Right hindlimb (tissue), 1 donor: ENCODE data around the gene RMDN2.
"Not testable (repeated sequence)": the region's sequence is repeated elsewhere in the genome, so short reads cannot be mapped to it uniquely, and the experiment has no call there.

Source experiments
- DNase-seq: peaks from one replicate; pipeline ENCODE4 v3.0.0-alpha.2; 2018

RMDN2 gene

GRCh38 chr2:37898448-37898847, 26.6 kb upstream of the RMDN2 start:
- DNase-seq = no peak

DNA sequence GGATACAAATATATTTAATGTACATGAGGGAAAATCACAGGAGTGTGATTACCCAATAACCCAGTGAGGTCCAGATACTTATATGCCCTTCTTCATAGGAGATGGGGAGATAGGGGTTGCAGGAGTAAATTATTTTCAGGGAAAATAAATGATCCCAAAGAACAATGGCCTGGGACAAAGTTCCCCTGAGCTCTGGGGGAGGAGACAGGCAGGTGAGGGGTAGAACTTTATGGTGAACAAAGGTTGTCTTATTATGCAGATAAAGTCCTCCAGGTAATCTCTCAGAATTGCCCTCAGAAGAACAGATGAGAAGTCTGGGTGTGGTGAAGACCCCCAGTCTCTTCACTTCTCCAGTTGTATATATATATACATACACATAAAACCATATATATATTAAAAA, 22.1 kb upstream of the RMDN2 start:
- DNase-seq = no peak

- DNase-seq = no peak
Measured at GRCh38 chr2:37904425-37904824, 20.7 kb upstream of the RMDN2 start.

GRCh38 chr2:37904993-37905392, 20.1 kb upstream of the RMDN2 start:
- DNase-seq = no peak

- DNase-seq = no peak
Measured at GRCh38 chr2:37906131-37906530, 19.0 kb upstream of the RMDN2 start.

DNA sequence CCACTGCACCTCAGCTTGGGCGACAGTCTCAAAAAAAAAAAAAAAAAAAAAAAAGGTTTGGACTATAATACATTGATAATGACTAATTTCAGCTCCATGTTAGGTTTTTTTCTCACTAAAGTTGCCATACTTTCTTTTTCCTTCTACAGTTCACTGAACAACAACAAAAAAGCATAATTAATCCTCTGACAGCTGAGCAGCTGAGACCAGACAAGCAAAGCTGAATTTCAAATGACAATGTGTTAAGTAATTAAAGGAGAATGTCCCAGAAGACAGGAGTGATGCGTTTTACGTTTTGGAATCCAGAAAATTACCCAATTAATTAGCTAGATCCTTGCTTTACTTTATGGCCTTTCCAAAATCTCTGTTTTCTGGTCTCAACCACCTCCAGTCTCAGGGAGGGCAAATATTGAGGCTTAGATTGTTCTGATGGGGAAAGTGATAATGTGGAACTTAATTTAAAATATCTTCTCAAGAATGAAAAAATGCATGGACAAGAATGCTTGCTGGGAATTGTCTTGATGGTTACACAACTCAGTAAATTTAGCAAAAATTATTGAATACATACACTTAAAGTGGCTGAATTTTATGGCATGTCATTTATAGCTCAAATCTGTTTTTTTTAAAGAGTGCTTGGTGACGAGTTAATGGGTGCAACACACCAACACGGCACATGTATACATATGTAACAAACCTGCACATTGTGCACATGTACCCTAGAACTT, 17.4 kb upstream of the RMDN2 start:
- DNase-seq = no peak

GRCh38 chr2:37911296-37911873, 13.7 kb upstream of the RMDN2 start:
- no peak for DNase-seq

GRCh38 chr2:37912056-37912455, 13.0 kb upstream of the RMDN2 start:
- no peak for DNase-seq

DNA sequence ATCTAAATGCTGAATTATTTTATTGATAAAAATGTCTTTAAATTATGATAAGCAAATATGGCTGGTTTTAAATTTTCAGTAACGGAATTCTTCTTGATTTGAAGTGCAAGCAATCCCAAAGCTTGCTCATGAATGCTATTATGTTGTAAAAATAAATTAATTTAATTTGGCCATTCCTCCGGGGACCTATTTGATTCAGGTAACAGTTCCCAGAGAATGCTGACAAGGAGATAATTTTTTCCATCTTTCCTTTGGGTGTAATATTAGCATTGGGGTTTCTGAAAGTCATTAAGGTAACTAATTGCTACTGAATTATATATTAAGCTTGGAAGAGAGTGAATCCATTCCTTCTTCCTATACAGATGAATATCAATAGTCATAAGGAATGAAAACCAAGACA, 12.5 kb upstream of the RMDN2 start:
- no peak for DNase-seq

DNA sequence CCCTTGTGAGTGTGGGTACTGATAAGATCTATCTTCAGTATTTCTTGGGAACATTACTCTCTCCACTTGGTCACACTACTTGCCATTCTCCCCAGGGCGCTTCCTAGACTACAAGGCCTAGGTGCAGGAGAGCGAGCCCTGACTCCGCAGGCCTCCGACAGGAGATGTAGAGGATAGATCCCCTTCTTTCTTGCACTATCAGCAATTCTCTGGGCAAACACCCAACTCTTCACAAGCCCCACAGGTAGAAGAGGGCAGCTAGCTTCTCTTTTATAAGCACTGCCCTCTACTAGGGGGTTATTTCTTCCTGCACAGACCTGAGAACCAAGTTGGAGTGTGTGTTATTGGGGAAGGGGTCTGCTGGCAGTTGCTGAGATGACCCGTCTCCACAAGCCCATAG, 10.7 kb upstream of the RMDN2 start:
- DNase-seq = no peak

GRCh38 chr2:37915773-37916172, 9.3 kb upstream of the RMDN2 start:
- no peak for DNase-seq

DNA sequence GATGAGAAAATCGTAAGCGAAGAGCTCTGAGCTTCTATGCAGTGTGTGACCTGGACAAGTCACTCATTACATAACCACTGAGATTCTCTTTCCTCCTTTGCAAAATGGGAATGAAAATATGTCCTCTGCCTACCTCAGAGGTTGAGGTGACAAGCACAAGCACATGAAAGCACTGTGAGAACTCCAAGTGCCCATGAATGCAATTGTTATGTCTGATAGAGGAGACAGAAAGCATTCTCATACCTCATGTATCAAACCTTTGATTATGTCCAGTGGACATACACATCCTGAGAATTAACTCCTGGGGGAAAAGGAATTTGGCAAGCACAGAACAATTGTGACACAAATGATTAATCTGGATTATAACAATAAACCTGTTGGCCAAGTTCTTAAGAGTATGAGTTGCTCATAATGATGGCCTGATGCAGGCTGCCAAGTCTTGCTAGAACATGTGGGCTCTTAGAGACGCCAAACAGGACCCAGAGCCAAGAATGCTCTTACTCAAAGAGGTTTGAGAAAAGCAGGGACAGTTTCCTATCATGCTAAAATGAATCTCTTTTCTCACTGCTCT, 8.5 kb upstream of the RMDN2 start:
- DNase-seq = peak; percentile 33

- no peak for DNase-seq
Measured at GRCh38 chr2:37917281-37918228, 7.5 kb upstream of the RMDN2 start.

- no peak for DNase-seq
Measured at GRCh38 chr2:37918742-37919186, 6.3 kb upstream of the RMDN2 start.

DNA sequence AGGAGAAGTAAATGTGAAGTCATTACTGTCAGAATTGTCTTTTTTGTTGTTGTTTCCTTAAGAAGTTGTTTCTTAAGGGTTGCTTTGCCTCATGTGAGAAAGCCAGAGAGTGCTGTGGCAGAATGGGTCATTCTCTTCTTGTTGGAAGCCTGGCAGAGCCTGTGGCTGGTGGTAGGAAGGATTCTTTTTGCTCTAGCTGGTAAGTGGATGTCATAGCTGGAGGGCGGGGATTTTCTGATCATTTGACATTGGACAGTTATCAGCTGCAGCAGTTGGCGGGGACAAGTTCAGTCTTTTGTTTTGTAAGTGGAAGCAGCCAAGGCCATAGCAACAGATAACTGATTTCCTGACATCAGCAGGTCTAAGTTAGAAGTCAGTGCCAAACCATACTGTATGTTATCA, 5.5 kb upstream of the RMDN2 start:
- DNase-seq = no peak

- no peak for DNase-seq
Measured at GRCh38 chr2:37920570-37920969, 4.5 kb upstream of the RMDN2 start.

GRCh38 chr2:37921781-37922180, 3.3 kb upstream of the RMDN2 start:
- DNase-seq = no peak

DNA sequence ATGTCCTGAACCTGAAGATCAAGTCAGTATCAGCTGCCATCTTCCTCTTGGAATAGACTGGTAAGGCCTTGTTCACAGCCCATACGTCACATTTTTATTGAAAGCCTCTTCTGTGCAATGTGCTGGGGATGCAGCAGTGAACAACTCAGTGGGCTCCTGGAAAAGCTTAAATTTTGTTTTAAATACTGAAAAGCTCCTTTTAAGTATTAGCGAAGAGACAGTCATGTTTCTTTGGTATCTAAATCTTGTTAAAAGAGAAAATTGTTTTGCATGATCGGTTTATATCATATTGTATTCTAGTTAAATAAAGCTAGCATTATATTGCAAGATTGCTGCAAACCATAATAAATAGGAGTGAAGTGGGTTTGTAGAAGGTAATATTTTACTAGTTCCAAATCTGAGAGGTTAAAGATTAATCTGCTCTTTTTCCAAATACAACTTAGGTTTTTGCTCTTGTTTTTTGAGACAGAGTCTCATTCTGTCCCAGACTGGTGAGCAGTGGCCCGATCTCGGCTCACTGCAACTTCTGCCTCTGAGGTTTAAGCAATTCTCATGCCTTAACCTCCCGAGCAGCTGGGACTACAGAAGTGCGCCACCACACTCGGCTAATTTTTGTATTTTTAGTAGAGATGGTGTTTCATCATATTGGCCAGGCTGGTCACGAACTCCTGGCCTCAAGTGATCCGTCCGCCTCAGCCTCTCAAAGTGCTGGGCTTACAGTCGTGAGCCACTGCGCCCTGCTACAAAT, 1.6 kb upstream of the RMDN2 start:
- DNase-seq = no peak

DNA sequence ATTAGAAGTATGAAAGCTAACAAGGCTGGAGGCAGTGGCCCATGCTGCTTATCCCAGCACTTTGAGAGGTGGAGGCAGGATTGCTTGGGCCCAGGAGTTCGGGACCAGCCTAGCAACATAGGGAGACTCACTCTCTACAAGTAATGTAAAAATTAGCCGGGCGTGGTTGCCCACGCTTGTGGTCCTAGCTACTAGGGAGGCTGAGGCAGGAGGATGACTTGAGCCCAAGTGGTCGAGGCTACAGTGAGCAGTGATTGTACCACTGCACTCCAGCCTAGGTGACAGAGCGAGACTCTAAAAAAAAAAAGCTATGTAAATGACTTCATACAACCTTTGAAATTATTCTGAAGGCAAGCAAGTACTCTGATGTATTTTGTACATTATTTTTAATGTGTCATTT, 1.5 kb downstream of the RMDN2 start:
- no peak for DNase-seq

DNA sequence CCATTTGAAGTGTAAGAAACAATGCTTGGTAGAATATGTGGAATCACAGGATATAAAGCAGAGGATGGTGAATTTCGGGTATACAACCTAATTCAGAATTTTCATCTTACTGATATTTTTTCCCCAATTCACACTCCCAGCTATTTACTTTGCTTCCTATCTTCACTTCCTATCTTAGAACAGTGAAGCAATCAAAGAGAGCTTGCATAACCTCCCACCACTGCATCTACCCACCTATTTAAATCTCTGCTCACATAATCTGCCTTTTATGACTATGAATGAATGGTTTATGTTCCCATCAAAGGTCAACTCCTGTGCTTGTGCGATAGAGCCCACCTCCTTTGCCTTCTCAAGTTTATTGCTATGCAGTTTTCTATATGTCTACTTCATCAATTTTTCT, 3.3 kb downstream of the RMDN2 start:
- no peak for DNase-seq

DNA sequence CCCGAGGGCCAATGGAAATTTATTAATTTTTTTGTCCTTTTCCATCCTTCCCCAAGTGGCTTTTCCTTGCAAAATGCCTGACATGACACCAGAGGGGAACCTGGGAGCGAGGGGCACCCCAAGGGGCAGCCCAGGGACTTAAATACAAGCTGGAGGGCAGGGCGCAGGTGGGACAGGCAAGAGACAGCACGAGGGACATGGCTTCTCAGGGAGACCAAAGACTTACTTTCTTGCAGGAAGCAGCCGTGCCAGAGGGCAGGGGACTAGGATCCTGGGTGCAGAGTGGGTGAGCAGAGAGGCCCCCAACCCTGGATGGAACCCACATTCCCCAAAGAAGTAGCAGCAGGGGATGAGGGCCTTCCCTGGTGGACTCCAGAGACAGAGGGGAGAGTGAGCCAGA, 5.3 kb downstream of the RMDN2 start:
- DNase-seq = not testable (repeated sequence)

DNA sequence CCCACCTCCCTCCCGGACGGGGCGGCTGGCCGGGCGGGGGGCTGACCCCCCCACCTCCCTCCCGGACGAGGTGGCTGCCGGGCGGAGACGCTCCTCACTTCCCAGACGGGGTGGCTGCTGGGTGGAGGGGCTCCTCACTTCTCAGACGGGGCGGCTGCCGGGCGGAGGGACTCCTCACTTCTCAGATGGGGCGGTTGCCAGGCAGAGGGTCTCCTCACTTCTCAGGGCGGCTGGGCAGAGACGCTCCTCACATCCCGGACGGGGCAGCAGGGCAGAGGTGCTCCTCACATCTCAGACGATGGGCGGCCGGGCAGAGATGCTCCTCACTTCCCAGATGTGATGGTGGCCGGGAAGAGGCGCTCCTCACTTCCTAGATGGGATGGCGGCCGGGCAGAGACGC, 7.8 kb downstream of the RMDN2 start:
- DNase-seq = not testable (repeated sequence)
